Measurements from ENCODE around the gene RNU4-1. TPM values are rescaled to one million over a fixed set of nuclear protein-coding genes. Genes with fewer than 3 reads are reported as not detected.

RNU4-1 gene
- total and polyA plus RNA-seq, 10 of the 15 experiments (the other 5 are each of a cell fraction or from before 2014, with no cell fraction given) = under 0.01 to 15,332 (median 7.1) TPM; not detected in 3

- WGBS (ENCODE audit: insufficient coverage, insufficient replicate concordance, low lambda C conversion rate, missing lambda C conversion rate) = 65% methylated on average over 12 of the region's 12 CpGs
- Histone ChIP-seq H3K9me3 (replicated peaks; ENCODE audit: control insufficient read depth, insufficient read depth, low read length) (no peaks in the 10 kb centered on the region), H3K27ac (ENCODE audit: control insufficient read depth, insufficient read depth) (no peak overlapping the region), H4K20me1 (ENCODE audit: control insufficient read depth, insufficient read depth) (no peaks in the 10 kb centered on the region), H3K4me3 (no peak overlapping the region), H3K36me3 (ENCODE audit: control insufficient read depth in 2 of 2, insufficient read depth in 2 of 2, low read length in 1 of 2) (no peaks in the 10 kb centered on the region), H3K79me2 (ENCODE audit: control insufficient read depth, insufficient read depth, low read length) (no peaks in the 10 kb centered on the region), H3K4me1 (ENCODE audit: control insufficient read depth, insufficient read depth, low read length) (peaks cover 9% of the 10 kb centered on the region), H3K27me3 (replicated peaks in 1 of 2; ENCODE audit: control insufficient read depth in 2 of 2, insufficient read depth in 2 of 2, low read length in 1 of 2) (no peaks in the 10 kb centered on the region), H2AFZ (ENCODE audit: control insufficient read depth, low read depth, low read length) (no peak overlapping the region), H3K9ac (ENCODE audit: control insufficient read depth, insufficient read depth, low read length) (no peak overlapping the region), H3K4me2 (ENCODE audit: control insufficient read depth, insufficient read depth) (no peak overlapping the region)
- no TSS peak for BruUV-seq (replicated peaks)
- ChIA-PET RAD21 (ENCODE audit: unreplicated experiment) (interaction anchor here (0.6 to 1.4 kb wide), 3 partner anchors 13 to 65 kb away, joined by 3 to 4 read pairs (median 4); no protein-coding TSS in a partner anchor), SMC1A (ENCODE audit: uncharacterized antibody, unreplicated experiment) (interaction anchor here (1.7 kb wide), 1 partner anchor 60 kb away, joined by 5 read pairs; no protein-coding TSS in a partner anchor), POLR2A (interaction anchor here (0.5 kb wide), 1 partner anchor 12 kb away, joined by 3 read pairs; no protein-coding TSS in a partner anchor), CTCF (interaction anchor here (2.0 to 2.2 kb wide), 2 partner anchors 15 to 60 kb away, joined by 6 to 11 read pairs; partner anchors contain the start of gene SIRT4)
- DNase-seq (ENCODE audit: low read depth, low spot score) = no peak
- in situ Hi-C loops (cut with MboI) = no loop called here
- intact Hi-C loops (cut with micrococcal nuclease; ENCODE audit: unreplicated experiment) = no loop called here
- no peak for FAIRE-seq
- no peak for TF ChIP-seq CUX1 (IDR thresholded peaks at IDR 0.05; ENCODE audit: insufficient replicate concordance, low read depth, low read length)
- TF ChIP-seq NBN (IDR thresholded peaks at IDR 0.05) = no peak
- no peak for TF ChIP-seq NR2C1 (IDR thresholded peaks at IDR 0.05)
- no peak for TF ChIP-seq YY1 (IDR thresholded peaks at IDR 0.05; ENCODE audit: low read depth, low read length)
- no peak for TF ChIP-seq DPF2 (IDR thresholded peaks at IDR 0.05)
- no peak for TF ChIP-seq CTCF (IDR thresholded peaks at IDR 0.05 in 2 of 3, conservative IDR thresholded peaks at IDR 0.05 in 1 of 3; ENCODE audit: control insufficient read depth in 2 of 3, extremely low read depth in 1 of 3, insufficient read depth in 1 of 3, low read depth in 3 of 3, low read length in 3 of 3)
- no peak for TF ChIP-seq SPI1 (IDR thresholded peaks at IDR 0.05; ENCODE audit: borderline replicate concordance, insufficient read depth, low read depth, low read length)
- no peak for TF ChIP-seq TBL1XR1 (IDR thresholded peaks at IDR 0.05; ENCODE audit: low read depth, low read length)
- TF ChIP-seq BCLAF1 (IDR thresholded peaks at IDR 0.05) = no peak
- ATAC-seq = no peak
Measured at GRCh38 chr12:120287491-120287890, 5.5 kb downstream of the RNU4-1 start.

Measured in GM12878 (cell line).